ENCODE data around the gene STAM.

The STAM gene

GRCh38 chr10:17661510-17661909 lies 17.6 kb downstream of the STAM start:
- no peak for TF ChIP-seq CTCF (IDR thresholded peaks at IDR 0.05; ENCODE audit: low read depth, low read length, missing control alignments)
- H3K4me3 ChIP-seq (replicated peaks; ENCODE audit: low read depth, low read length) = no peak overlapping the region
- DNase-seq (ENCODE audit: extremely low read depth, low read depth) = no peak

GRCh38 chr10:17662193-17663138 lies 18.5 kb downstream of the STAM start:
- DNase-seq (ENCODE audit: extremely low read depth, low read depth) = no peak
- no peak for TF ChIP-seq CTCF (IDR thresholded peaks at IDR 0.05; ENCODE audit: low read depth, low read length, missing control alignments)

GRCh38 chr10:17663450-17663849 lies 19.5 kb downstream of the STAM start:
- no peak overlapping the region for H3K4me3 ChIP-seq (replicated peaks; ENCODE audit: low read depth, low read length)

More at GRCh38 chr10:17662193-17663138, 18.5 kb downstream of the STAM start:
- H3K4me3 ChIP-seq (replicated peaks; ENCODE audit: low read depth, low read length) = no peak overlapping the region

GRCh38 chr10:17665747-17666146 lies 21.8 kb downstream of the STAM start:
- DNase-seq (ENCODE audit: extremely low read depth, low read depth) = peak; percentile 52
- no peak overlapping the region for H3K4me3 ChIP-seq (replicated peaks; ENCODE audit: low read depth, low read length)
- TF ChIP-seq CTCF (IDR thresholded peaks at IDR 0.05; ENCODE audit: low read depth, low read length, missing control alignments) = no peak

More at GRCh38 chr10:17663450-17663849, 19.5 kb downstream of the STAM start:
- no peak for DNase-seq (ENCODE audit: extremely low read depth, low read depth)
- no peak for TF ChIP-seq CTCF (IDR thresholded peaks at IDR 0.05; ENCODE audit: low read depth, low read length, missing control alignments)

- H3K4me3 ChIP-seq (replicated peaks; ENCODE audit: low read depth, low read length) = no peak overlapping the region
- no peak for DNase-seq (ENCODE audit: extremely low read depth, low read depth)
- no peak for TF ChIP-seq CTCF (IDR thresholded peaks at IDR 0.05; ENCODE audit: low read depth, low read length, missing control alignments)
Observed at GRCh38 chr10:17668435-17669184, 24.7 kb downstream of the STAM start.

GRCh38 chr10:17669185-17669872 lies 25.4 kb downstream of the STAM start:
- no peak for DNase-seq (ENCODE audit: extremely low read depth, low read depth)
- no peak overlapping the region for H3K4me3 ChIP-seq (replicated peaks; ENCODE audit: low read depth, low read length)
- no peak for TF ChIP-seq CTCF (IDR thresholded peaks at IDR 0.05; ENCODE audit: low read depth, low read length, missing control alignments)
